ENCODE measurements around the gene TLE4.

GRCh38 chr9:79663878-79664277, 92.1 kb downstream of the TLE4 start:
- no peak; the same call in 1 of the 2 replicates for TF ChIP-seq GATA2 (IDR thresholded peaks at IDR 0.05; ENCODE audit: low read depth, low read length)
- no peak for TF ChIP-seq GATA3 (IDR thresholded peaks at IDR 0.05; ENCODE audit: low read depth, low read length)

All from SH-SY5Y (cell line).